ENCODE measurements around the gene SUPT5H. TPM values are rescaled to one million over a fixed set of nuclear protein-coding genes. Genes with fewer than 3 reads are reported as not detected.

Gene SUPT5H
- total RNA-seq, 1 donor from 2014 or later: 142 TPM

- Histone ChIP-seq H3K27ac (peak overlapping the region; percentile 100), H3K36me3 (peaks cover 21 to 28% of the 10 kb centered on the region in 2 donors), H3K4me1 (peaks cover 9 to 25% of the 10 kb centered on the region in 2 donors), H3K4me3 (peak overlapping the region; percentile 97 to 98), H3K9me3 (no peaks in the 10 kb centered on the region), H3K27me3 (no peaks in the 10 kb centered on the region)
- intact Hi-C loops (cut with DNase I): loop anchor here (5.0 kb wide), 1 partner anchor 1159 kb away; no protein-coding TSS in a partner anchor
- no peak for TF ChIP-seq CTCF (IDR thresholded peaks at IDR 0.05)
- peak in 1 of 2 donors; percentile 93 for DNase-seq (ENCODE audit: low spot score in 2 of 2)
These were observed 34.1 kb upstream of the SUPT5H start for GRCh38 chr19:39411081-39411831.

- H3K36me3 ChIP-seq: peaks cover 26 to 31% of the 10 kb centered on the region in 2 donors
- DNase-seq (ENCODE audit: low spot score in 2 of 2): peak; percentile 83 to 98
- intact Hi-C loops (cut with DNase I): loop anchor here (1.0 to 5.0 kb wide), 5 partner anchors 8 to 1159 kb away; partner anchors contain the start of genes MED29 and PAF1
- TF ChIP-seq CTCF (IDR thresholded peaks at IDR 0.05): peak; percentile 86 to 97 (median 91)
- H3K4me1 ChIP-seq: peaks cover 9 to 27% of the 10 kb centered on the region in 2 donors
- peak overlapping the region; percentile 100 for H3K27ac ChIP-seq
- no peaks in the 10 kb centered on the region for H3K27me3 ChIP-seq
- H3K4me3 ChIP-seq: peak overlapping the region; percentile 97 to 98
- H3K9me3 ChIP-seq: no peaks in the 10 kb centered on the region
These were observed 33.6 kb upstream of the SUPT5H start for GRCh38 chr19:39411832-39412099.

- peaks cover 9 to 28% of the 10 kb centered on the region in 2 donors for H3K4me1 ChIP-seq
- TF ChIP-seq CTCF (IDR thresholded peaks at IDR 0.05): peak; percentile 88 to 94 (median 89)
- intact Hi-C loops (cut with DNase I): loop anchor here (1.0 to 5.0 kb wide), 5 partner anchors 9 to 1160 kb away; partner anchors contain the start of genes MED29 and PAF1
These were observed 33.1 kb upstream of the SUPT5H start, which contains the start of gene PLEKHG2 for GRCh38 chr19:39412100-39412866. PLEKHG2 (plus strand) TSS chr19:39412669; CDS start chr19:39414087, 1,418 bp downstream.

GRCh38 chr19:39412867-39413271, 32.5 kb upstream of the SUPT5H start:
- intact Hi-C loops (cut with DNase I): loop anchor here (1.0 to 5.0 kb wide), 5 partner anchors 10 to 1161 kb away; partner anchors contain the start of genes MED29 and PAF1
- Histone ChIP-seq H3K4me1 (peaks cover 9 to 31% of the 10 kb centered on the region in 2 donors), H3K36me3 (peaks cover 26 to 31% of the 10 kb centered on the region in 2 donors), H3K27ac (peak overlapping the region; percentile 86 to 100), H3K4me3 (peak overlapping the region; percentile 66 to 97), H3K9me3 (no peaks in the 10 kb centered on the region), H3K27me3 (no peaks in the 10 kb centered on the region)
- DNase-seq (ENCODE audit: low spot score in 2 of 2): no peak
- no peak for TF ChIP-seq CTCF (IDR thresholded peaks at IDR 0.05)

More at GRCh38 chr19:39412100-39412866, 33.1 kb upstream of the SUPT5H start, which contains the start of gene PLEKHG2:
- H3K36me3 ChIP-seq: peaks cover 28 to 31% of the 10 kb centered on the region in 2 donors
- H3K27me3 ChIP-seq: no peaks in the 10 kb centered on the region
- DNase-seq (ENCODE audit: low spot score in 2 of 2): peak; percentile 97 to 99
- H3K9me3 ChIP-seq: no peaks in the 10 kb centered on the region
- peak within 1 kb of the TSS; percentile 100 for H3K27ac ChIP-seq
- peak within 1 kb of the TSS; percentile 97 to 98 for H3K4me3 ChIP-seq

GRCh38 chr19:39413272-39413910, 32.0 kb upstream of the SUPT5H start:
- intact Hi-C loops (cut with DNase I): loop anchor here (2.0 to 5.0 kb wide), 3 partner anchors 23 to 1161 kb away; partner anchors contain the start of genes MED29 and PAF1
- DNase-seq (ENCODE audit: low spot score in 2 of 2): peak in 1 of 2 donors; percentile 88

More at GRCh38 chr19:39413272-39413910, 32.0 kb upstream of the SUPT5H start:
- no peak for TF ChIP-seq CTCF (IDR thresholded peaks at IDR 0.05)
- H3K4me1 ChIP-seq: peaks cover 9 to 31% of the 10 kb centered on the region in 2 donors
- peaks cover 26 to 31% of the 10 kb centered on the region in 2 donors for H3K36me3 ChIP-seq
- peak overlapping the region; percentile 86 to 100 for H3K27ac ChIP-seq
- peak overlapping the region; percentile 66 to 97 for H3K4me3 ChIP-seq
- H3K9me3 ChIP-seq: no peaks in the 10 kb centered on the region
- H3K27me3 ChIP-seq: no peaks in the 10 kb centered on the region
